Panc1 (cell line): ENCODE results near the gene SH3BP5.

Source experiments
- TF ChIP-seq, protein P1 (sequence below): fragments of 450-650 bp; IDR thresholded peaks from 2 replicates; pipeline ENCODE4 v1.5.1; 2017; ENCODE audit warnings: mild to moderate bottlenecking
- TF ChIP-seq, protein P2 (sequence below), 2 experiments: IDR thresholded peaks; 2 replicates each; pipeline ENCODE4 v1.6.1; 2011 to 2012; ENCODE audit warnings: low read depth in 2 of 2, control low read depth in 1 of 2, low read length in 1 of 2, mild to moderate bottlenecking in 1 of 2, moderate library complexity in 1 of 2; ENCODE audit not compliant: insufficient read depth in 1 of 2

DNA sequence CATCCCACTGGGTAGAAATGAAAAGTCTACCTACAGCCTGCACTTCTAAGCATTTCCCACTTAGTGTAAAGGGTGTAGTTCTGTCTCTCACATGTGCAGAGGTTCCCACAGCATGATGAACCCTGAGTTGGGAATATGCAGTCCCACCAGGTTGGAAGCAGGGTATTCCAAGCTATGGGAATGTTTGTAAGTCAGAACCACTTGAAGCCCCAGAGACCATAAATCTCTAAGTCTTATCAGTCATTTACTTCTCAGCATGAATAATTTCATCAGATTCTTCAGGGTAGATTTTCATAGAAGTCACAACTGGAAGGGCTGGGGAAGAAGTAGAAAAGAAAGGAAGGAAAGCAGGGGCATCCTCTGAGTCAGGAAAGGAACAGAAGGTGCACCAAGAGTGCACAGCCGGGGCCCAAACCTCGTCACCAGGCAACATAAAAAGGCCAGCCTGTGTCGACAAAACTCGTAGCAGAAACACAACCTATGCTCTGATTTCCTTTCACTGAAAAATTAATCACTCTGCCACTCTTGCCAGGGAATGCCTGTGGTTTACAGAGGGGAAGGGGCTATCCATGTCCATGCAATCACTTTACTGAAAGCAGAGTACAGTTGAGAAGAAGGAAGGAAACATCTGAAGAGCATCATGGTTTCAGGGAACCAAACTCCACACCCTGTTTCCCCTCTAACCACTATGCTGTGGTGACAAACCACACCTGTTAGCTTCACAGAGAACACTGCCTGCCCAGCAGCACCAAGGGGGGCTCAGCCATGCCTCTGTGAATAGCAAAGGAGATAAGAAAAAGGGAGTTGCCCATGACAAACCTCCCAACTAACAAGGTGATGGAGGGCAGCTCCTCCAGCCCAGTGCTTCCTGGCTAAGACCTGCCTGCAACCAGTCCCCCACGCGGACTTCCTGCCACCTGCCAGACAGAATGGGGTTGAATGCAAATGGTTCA is 40.5 kb downstream of the SH3BP5 start:
- TF ChIP-seq, protein P1, sequence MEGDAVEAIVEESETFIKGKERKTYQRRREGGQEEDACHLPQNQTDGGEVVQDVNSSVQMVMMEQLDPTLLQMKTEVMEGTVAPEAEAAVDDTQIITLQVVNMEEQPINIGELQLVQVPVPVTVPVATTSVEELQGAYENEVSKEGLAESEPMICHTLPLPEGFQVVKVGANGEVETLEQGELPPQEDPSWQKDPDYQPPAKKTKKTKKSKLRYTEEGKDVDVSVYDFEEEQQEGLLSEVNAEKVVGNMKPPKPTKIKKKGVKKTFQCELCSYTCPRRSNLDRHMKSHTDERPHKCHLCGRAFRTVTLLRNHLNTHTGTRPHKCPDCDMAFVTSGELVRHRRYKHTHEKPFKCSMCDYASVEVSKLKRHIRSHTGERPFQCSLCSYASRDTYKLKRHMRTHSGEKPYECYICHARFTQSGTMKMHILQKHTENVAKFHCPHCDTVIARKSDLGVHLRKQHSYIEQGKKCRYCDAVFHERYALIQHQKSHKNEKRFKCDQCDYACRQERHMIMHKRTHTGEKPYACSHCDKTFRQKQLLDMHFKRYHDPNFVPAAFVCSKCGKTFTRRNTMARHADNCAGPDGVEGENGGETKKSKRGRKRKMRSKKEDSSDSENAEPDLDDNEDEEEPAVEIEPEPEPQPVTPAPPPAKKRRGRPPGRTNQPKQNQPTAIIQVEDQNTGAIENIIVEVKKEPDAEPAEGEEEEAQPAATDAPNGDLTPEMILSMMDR: no peak
- TF ChIP-seq, protein P2, sequence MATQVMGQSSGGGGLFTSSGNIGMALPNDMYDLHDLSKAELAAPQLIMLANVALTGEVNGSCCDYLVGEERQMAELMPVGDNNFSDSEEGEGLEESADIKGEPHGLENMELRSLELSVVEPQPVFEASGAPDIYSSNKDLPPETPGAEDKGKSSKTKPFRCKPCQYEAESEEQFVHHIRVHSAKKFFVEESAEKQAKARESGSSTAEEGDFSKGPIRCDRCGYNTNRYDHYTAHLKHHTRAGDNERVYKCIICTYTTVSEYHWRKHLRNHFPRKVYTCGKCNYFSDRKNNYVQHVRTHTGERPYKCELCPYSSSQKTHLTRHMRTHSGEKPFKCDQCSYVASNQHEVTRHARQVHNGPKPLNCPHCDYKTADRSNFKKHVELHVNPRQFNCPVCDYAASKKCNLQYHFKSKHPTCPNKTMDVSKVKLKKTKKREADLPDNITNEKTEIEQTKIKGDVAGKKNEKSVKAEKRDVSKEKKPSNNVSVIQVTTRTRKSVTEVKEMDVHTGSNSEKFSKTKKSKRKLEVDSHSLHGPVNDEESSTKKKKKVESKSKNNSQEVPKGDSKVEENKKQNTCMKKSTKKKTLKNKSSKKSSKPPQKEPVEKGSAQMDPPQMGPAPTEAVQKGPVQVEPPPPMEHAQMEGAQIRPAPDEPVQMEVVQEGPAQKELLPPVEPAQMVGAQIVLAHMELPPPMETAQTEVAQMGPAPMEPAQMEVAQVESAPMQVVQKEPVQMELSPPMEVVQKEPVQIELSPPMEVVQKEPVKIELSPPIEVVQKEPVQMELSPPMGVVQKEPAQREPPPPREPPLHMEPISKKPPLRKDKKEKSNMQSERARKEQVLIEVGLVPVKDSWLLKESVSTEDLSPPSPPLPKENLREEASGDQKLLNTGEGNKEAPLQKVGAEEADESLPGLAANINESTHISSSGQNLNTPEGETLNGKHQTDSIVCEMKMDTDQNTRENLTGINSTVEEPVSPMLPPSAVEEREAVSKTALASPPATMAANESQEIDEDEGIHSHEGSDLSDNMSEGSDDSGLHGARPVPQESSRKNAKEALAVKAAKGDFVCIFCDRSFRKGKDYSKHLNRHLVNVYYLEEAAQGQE (IDR thresholded peaks at IDR 0.05; ENCODE audit: insufficient read depth in 1 of 2, low read depth in 2 of 2, low read length in 1 of 2): no peak
